GM21360 (cell line): ENCODE measurements around the gene NBPF3.
"Not testable (repeated sequence)": the region's sequence is repeated elsewhere in the genome, so short reads cannot be mapped to it uniquely, and the experiment has no call there.

ENCODE experiments used
- ATAC-seq: cut with Tn5 transposase; IDR thresholded peaks from one replicate; pipeline ENCODE4 v1.9.1; 2021; ENCODE audit warnings: mild to moderate bottlenecking, moderate library complexity; ENCODE audit not compliant: unreplicated experiment

Gene NBPF3

DNA sequence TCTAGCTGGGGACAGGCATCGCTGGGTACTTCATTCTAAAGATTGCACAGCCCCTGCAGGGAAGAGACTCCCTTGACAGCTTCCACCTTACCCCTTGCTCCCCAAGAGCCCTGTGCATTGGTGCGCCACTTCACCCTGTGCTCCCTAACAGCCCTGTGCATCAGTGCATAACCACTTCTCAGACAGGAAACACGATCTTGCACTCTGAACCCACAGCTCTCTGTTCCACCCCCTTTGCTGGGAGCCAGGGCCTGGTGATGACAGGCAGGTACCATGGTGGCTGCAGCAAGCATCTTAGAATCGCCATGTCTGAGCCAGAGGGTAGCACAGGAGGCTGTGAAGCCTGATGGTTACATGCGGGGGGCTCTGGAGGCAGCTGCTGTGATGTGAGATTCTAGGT lies 74.3 kb downstream of the NBPF3 start:
- ATAC-seq, result no peak

DNA sequence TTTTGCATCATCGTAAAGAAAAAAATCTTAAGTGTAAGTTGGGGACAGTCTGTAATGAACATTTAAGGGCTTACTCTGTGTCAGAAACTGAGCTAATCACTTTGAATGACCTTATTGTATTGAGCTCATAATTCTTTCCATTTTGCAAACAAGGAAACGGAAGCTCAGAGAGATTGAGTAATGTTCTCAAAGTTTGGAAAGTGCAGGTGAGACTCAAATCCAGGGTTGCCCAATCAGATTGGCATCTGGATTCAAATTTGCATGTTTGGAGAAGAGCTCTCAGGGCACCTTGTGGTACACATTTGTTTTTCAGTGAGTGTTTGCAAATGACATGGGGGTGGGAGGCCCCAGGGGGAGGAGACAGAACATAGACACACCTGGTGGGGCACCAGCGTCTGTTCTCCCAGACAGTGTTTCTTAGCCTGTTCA lies 77.2 kb downstream of the NBPF3 start:
- ATAC-seq, result no peak

DNA sequence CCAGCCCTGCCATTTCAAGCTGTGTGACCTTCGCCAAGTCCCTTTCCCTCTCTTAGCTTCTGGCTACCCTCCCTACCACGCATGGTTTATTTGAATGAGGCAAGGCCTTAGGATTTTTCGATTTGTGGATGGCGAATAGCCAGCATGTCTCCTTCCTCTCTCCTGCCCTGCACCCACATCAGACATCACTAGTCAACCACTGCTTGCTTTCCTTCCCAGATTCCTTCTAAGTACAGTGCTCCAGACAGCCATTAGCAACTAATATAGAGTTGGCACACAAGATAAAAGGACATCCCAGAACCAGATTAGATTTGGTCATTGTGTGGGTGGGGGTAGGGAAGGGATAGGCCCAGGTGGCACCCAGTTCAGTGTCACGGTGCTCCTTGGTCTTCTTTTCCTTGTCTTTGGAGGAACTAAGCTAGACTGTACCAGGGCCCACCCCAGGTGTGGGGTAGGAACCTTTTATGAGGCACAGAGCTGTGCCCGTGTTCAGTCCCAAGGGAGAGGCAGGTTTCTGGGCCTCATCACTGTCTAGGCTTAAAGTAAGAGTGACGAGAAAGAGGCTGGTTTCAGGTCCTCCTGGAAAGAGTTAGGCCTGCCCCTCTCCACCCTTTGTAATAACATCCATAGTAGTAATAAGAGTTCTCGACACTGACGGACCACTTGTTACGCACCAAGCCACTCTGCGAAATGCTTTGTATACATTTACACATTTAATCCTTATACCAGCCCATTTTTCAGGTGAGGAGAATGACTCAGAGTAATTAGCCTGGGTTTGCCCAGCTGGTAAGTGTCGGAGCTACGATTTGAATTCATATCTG lies 77.9 kb downstream of the NBPF3 start:
- ATAC-seq, result no peak

DNA sequence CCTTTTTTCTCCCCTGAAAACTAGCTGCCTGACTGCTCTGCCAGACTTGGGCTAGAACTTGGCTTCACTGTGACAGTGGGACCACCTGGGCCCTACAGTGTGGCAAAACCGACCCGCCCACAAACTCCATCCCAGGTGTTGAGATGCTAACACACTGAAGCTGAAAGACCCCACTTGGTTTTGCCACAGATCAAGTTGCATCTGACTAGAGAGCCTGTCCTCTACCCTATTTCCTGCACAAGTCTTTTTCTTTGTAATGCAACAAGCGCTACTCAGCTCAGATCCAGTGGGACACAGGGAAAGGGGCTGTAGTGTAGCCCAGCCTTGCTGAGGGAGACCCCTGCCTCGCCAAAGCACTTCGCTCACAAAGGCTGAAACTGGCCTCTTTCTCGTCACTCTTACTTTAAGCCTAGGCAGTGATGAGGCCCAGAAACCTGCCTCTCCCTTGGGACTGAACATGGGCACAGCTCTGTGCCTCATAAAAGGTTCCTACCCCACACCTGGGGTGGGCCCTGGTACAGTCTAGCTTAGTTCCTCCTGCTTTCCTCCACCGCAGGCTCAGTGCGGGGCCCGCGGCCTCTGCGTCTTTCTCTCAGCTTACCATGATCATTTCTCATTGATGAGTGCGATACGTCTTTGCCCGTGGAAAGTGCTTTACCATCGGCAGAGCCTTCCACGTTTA lies 79.0 kb downstream of the NBPF3 start:
- no peak for ATAC-seq

DNA sequence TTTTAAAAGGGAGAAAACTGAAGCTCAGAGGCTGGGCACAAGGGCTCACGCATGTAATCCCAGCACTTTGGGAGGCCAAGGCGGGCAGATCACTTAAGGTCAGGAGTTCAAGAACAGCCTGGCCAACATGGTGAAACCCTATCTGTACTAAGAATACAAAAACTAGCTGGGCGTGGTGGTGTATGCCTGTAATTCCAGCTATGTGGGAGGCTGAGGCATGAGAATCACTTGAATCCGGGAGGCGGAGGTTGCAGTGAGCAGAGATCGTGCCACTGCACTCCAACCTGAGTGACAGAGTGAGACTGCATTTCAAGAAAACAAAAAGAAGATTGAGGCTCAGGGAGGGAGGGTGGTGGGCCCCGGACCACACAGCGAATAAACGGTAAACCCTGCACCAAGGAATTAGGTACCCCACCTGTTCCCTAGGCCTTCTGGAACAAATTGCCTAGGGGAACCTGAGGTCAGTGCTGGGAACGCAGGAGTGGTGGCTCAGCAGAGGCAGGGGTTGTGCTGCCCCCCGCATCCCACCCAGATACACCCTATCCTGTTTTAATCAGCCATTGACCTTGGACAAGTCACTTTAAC lies 79.6 kb downstream of the NBPF3 start:
- ATAC-seq, result not testable (repeated sequence)

DNA sequence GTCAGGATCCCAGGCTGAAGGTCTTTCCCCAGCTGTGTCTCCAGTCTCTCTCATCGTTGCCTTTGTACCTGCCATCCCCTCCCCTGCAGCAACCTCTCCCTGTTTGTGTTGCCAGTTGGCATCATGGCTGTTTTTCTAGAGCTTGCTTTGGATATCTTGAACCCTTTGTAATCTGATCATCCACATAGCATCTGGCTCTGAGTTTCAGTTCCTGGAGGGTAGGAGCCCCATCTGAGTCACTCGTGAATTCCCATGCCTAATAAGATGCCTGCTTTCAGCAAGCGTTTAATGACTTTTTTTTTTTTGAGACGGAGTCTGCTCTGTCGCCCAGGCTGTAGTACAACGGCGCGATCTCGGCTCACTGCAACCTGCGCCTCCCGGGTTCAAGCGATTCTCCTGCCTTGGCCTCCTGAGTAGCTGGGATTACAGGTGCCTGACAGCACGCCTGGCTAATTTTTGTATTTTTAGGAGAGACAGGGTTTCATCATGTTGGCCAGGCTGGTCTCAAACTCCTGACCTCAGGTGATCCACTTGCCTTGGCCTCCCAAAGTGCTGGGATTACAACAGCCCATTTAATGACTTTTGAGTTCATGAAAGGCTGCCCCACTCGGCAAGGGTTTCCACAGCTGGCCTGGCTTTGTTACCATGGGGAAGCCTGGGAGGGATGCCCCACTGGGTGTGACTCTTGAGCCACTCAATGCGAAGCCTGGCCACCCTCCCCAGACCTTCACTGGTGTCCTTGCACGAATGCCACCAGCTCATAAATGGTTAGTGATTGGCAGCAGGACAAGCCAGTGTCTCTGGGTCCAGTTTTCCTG lies 81.2 kb downstream of the NBPF3 start:
- ATAC-seq, result no peak

DNA sequence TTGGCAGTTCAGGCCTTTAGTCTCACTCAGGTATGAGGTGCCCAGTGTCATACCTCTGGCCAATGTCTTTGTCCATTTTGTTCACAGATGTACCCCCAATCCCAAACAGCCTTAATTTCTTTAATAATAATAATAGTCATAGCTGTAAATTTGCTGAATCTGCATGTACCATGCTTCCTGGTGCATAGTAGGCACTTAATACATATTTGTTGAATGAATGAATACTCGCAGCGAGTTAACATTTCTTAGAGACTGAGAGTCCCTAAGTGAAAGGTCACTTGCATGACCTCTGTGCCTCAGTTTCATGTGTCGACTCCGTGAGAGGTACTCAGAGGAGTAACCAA lies 81.8 kb downstream of the NBPF3 start:
- no peak for ATAC-seq

DNA sequence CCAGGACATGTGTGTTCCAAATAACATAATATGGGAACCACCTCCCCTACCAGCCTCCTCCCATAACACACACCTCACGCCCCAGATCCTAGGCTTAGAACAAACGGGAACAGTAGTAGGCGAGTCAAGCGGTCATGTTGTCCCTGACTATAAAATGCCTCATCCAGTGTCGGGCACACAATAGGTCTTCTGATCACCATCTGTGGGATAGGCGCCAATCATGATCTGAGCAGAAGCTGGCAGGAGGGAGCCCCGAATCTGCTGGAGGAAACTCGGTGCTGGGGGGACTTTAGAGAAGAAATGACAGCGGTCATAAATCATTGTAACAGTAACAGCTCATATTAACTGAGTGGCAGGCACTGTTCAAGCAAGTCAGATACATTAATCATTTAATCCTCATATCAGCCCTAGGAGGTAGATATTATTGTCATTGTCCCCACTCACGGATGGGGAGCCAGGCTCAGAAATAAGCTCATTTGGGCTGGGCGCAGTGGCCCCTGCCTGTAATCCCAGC lies 82.6 kb downstream of the NBPF3 start:
- no peak for ATAC-seq

DNA sequence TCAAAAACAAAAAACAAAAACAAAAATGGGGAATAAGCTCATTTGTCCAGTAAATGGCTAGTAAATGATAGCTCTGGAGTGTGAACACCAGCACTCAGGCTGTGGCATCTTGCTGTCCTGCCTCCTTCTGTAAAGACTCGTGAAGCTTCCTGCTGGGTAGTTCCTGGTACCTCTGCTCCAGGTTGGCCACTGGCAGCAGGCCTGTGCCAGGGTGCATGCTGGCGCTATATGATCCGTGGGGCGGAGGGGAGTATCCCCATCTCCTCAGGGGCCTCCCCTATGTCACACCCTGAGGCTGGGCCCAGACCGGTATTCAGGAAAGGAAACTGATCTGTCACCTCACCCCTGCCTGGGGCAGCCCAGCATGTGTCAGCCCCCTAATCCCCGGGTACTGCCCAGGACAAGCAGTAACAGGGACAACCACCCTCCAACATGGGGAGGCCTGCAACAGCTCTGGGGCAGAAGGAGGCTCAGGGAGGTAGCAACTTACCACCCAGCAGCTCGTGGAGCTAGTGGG lies 83.4 kb downstream of the NBPF3 start:
- ATAC-seq, result no peak

DNA sequence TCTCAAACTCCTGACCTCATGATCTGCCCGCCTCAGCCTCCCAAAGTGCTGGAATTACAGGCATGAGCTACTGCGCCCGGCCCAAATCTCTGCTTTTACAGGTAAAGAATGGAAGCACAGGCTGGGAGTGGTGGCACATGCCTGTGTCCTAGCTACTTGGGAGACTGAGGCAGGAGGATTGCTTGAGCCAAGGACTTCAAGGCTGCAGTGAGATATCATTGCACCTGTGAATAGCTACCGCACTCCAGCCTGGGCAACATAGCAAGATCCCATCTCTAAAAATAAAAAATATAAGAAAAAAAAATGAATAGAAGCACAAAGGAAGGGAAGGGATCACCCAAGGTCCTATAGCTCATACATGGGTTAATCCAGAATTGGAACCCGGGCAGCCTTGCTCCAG lies 84.3 kb downstream of the NBPF3 start:
- no peak for ATAC-seq

DNA sequence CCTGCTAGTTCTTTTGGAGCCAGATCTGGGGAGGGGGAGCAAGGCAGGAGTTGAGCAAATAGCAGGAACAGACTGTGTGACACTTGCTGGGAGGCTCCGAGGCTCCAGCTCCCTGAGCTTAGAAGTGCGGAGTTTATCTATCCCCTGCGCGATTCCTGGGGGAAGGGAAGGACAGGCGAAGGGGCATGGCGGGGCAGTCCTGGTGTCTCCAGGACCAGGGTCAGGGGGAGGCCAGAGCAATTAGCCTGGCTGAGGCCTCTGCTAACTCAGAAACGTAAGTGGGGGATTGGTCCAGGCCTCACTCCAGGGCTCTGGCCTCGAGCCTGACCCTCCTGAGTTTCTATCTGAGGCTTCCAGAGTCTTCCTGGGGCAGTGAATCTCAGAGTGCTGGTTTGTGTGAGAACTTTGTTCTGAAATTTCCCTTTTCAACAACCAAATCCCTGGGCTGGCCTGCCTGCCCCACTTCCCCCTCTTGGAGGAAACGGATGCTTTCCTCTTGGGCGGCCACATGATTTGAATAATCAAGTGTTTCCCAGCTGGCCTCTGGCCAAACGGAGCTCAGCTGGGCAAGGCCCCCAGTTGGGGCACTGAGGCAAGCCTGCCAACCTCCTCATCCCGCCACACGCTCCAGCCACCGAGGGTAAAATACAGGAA lies 84.9 kb downstream of the NBPF3 start:
- no peak for ATAC-seq

DNA sequence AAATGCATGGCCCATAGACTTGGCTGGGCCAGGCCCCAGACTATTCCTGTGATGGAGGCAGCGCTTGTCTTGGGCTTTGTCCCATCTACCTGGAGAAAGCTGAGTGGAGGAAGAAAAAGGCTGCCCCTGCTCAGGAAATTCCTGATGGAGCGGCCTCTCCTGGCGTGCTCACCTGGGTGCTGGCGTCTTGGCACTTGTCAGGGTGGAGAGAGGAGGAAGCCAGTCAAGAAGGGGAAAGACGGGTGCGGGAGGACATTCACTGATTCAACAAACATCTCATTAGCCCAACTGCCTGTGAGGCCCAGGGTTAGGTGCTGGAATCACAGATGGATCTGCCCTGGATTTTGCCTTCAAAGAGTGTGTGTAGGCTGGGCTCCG lies 85.4 kb downstream of the NBPF3 start:
- ATAC-seq, result no peak

DNA sequence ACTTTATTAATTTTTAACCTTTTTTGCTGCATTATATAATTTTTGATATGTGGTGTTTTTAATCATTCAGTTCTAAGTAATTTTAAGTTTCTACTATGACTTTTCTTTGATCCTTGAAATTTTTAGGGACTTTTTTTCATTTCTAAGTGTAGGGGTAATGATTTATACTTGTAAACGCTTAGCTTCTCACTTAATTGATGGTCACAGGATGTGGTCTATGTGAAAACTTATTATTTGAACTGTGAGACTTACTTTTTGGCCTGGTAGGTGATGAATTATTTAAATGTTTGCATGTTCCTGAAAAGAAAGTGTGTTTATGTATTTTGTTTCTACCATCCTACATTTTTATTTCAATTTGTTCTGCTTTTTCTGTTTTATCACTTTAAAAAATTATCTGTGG lies 86.5 kb downstream of the NBPF3 start:
- no peak for ATAC-seq

DNA sequence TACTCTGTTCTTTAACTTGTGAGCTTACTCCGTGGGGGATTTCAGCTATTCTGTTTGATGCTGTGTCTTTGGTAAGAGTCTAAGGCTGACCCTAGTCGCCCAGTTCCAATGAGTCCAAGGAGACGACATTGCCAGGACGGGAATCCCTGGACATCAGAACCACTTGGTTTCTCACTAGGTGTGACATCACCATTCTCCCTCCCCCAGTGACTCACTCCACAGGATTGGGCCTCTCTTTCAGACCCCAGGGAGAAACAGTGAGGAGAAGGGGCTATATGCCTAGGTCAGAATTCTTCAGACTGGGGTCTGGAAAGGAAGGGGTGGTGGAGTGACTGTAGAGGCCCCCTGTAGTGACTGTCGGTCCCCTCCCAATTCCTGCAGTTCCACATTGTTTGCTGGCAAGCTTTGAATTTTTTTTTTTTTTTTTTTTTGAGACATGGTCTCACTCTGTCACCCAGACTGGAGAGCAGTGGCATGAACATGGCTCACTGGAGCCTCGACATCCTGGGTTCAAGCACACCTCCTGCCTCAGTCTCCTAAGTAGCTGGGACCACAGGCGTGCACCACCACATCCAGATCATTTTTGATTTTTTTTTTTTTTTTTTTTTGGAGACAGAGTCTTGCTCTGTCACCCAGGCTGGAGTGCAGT lies 90.6 kb downstream of the NBPF3 start:
- no peak for ATAC-seq

DNA sequence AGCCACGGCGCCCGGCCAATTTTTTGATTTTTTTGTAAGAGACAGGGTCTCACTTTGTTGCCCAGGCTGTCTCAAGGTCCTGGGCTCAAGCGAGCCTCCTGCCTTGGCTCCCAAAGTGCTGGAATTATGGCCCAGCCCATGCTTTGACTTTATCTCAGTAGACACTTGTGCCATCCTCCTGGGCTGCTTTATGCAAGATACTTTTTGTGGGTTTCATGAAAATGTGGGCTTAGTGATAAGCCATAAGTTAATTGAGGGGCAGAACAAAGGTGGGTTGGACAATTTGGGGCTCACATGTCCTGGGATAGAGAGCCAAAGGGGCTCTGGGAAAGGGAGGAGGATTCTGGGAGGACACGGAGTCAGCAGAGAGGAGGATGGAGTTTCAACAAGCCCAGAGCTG lies 91.3 kb downstream of the NBPF3 start:
- ATAC-seq, result no peak

DNA sequence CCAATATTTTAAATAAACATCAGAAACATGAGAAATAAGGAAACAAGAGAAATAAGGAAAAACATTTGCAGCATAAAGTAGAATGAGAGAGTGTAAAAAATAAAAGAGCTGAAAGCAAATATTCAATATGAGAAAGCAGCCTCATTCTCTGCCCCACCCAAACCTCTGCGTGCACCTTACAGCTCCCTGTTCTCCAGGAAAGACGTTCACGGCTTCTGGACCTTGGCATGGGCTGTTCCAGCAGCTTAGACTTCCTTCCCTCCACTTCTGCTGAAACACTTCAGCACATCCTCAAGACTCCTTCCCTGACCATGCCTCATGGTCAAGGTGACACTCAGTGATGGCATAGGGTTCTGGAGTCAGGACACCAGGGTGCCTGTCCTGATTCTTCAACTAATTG lies 92.6 kb downstream of the NBPF3 start:
- ATAC-seq, result no peak

DNA sequence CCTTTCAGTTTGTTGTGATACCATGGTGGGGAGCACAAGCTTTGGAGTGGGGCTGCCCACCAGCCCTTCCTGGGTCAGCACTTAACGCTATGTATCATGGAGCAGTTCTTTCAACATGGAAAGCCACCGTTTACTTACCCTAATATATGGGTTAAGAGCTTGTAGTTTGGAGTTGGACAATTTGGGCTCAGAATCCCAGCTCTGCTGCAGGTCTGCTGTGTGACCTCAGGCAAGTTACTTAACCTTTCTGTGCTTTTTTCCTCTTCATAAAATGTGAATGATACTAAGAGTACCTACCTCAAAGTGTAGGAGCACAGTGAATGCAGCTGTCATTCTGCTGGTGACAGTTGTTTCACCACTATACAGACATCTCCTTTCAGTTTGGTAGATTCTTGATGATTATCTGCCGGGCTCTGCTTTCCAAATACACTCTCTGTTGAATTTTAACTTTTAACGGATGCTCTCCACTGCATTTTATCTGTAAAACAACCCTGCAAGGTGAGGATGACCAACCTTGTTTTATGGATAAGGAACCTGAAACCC lies 93.1 kb downstream of the NBPF3 start:
- ATAC-seq, result no peak

DNA sequence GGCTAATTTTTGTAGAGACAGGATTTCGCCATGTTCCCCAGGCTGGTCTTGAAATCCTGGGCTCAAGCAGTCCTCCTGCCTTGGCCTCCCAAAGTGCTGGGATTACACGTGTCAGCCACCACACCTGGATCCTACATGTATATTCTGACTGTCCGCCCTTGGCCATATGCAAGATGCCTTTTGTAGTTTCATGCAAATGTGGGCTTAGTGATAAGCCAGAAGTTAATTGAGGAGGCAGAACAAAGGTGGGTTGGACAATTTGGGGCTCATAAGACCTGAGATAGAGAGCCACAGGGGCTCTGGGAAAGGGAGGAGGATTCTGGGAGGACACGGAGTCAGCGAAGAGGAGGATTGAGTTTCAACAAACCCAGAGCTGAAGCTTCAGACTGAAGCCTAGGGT lies 94.2 kb downstream of the NBPF3 start:
- ATAC-seq, result no peak
